Measurements from ENCODE around the gene PBX1. TPM values are rescaled to one million over a fixed set of nuclear protein-coding genes. Genes with fewer than 3 reads are reported as not detected.

PBX1 gene
- total and polyA plus RNA-seq, 2 of the 4 experiments (the other 2 are of a cell fraction) = 13.9 to 17.9 TPM

DNA sequence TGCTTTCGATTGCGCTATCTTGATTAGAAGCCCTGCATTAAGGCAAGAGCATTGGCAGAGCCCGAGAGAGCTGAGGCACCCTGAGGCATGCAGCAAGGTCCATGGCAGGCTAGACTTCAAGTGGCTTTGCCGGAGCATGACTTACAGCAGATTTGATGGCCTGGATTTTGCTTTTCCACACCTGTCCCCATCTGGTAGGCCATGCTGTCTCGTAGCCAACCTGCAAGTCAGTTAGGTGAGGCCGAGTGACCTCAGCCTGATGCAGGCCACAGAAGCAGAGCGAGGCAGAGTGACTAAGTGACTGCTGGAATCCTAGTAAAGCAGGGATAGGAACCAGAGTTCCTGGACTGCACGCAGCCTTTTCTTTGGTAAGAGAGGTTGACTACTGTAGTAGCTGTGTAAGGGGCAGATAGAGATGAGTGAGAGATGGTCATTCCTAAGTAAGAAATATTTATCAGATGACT lies 148.9 kb downstream of the PBX1 start:
- TF ChIP-seq RAD21 (IDR thresholded peaks at IDR 0.05; ENCODE audit: low read length) (no peak), BHLHE40 (IDR thresholded peaks at IDR 0.05; ENCODE audit: low read depth, low read length) (no peak), CHD1 (IDR thresholded peaks at IDR 0.05; ENCODE audit: low read depth, low read length) (no peak)
- 86% methylated on average over 1 of the region's 8 CpGs; no CpG with 5 or more reads in 1 of the 2 experiments for WGBS, 2 experiments (ENCODE audit: extremely low coverage in 2 of 2, insufficient read length in 1 of 2)
- Histone ChIP-seq H4K5ac (ENCODE audit: low read depth, low read length) (no peak overlapping the region), H3K18ac (ENCODE audit: low read depth, low read length) (peak overlapping the region; percentile 34; the same call in 1 of the 2 replicates), H3K36me3 (ENCODE audit: control insufficient read depth, insufficient read depth, low read length) (no peaks in the 10 kb centered on the region), H2BK120ac (ENCODE audit: low read depth, low read length) (peak overlapping the region; percentile 33), H3K14ac (replicated peaks; ENCODE audit: low read depth, low read length) (peak overlapping the region; percentile 22; the same call in 1 of the 2 replicates), H4K8ac (ENCODE audit: low read depth in 2 of 2, low read length in 2 of 2) (peak overlapping the region; percentile 7 to 57; a peak in 2 of 4 replicates), H3K56ac (ENCODE audit: extremely low read depth, insufficient read depth, low read length) (no peak overlapping the region), H3K23ac (ENCODE audit: low read depth, low read length) (peak overlapping the region; percentile 39; the same call in 1 of the 2 replicates), H2AK9ac (replicated peaks; ENCODE audit: low read depth, low read length, poor library complexity) (peak overlapping the region; percentile 11), H3K4me3 (ENCODE audit: insufficient read depth, low read depth, low read length) (no peak overlapping the region), H3K9me1 (ENCODE audit: insufficient read depth, low read length) (peaks cover 20% of the 10 kb centered on the region), H4K20me1 (ENCODE audit: insufficient read depth, low read length) (0 out of 2 replicates have a peak, but pooled peaks cover 5% of the 10 kb centered on the region), H2BK20ac (ENCODE audit: low read depth, low read length) (peak overlapping the region; percentile 60), H2AK5ac (ENCODE audit: low read depth, low read length) (peak overlapping the region; percentile 24; the same call in 1 of the 2 replicates), H2AFZ (replicated peaks; ENCODE audit: low read length, poor library complexity) (peak overlapping the region; percentile 14), H3K4me1 (ENCODE audit: control insufficient read depth, insufficient read depth, low read length) (peaks cover 26% of the 10 kb centered on the region), H3K9me3 (ENCODE audit: control insufficient read depth, insufficient read depth, low read length) (no peaks in the 10 kb centered on the region), H3K27ac (ENCODE audit: insufficient read depth, low read length) (peak overlapping the region; percentile 9), H2BK5ac (ENCODE audit: low read depth, low read length, poor library complexity, severe bottlenecking) (peak overlapping the region; percentile 54), H3K27me3 (ENCODE audit: control insufficient read depth, insufficient read depth, low read length) (no peaks in the 10 kb centered on the region), H3K79me1 (ENCODE audit: low read depth in 1 of 2, low read length in 2 of 2) (peaks cover 16 to 18% of the 10 kb centered on the region in 2 experiments; a peak in 3 of 4 replicates), H3K4ac (ENCODE audit: low read depth, low read length) (peak overlapping the region; percentile 56), H2BK15ac (ENCODE audit: low read depth, low read length) (peak overlapping the region; percentile 73; the same call in 2 of the 3 replicates), H3K4me2 (ENCODE audit: low read depth, low read length) (0 out of 2 replicates have a peak overlapping the region, but pooled peaks have one; percentile 0), H4K91ac (ENCODE audit: insufficient read depth, low read depth, low read length) (peak overlapping the region; percentile 70), H3K9ac (ENCODE audit: low read depth, low read length) (0 out of 2 replicates have a peak overlapping the region, but pooled peaks have one; percentile 7)
- DNase-seq (peak; percentile 88), ATAC-seq (ENCODE audit: low read depth) (peak; percentile 81)
- ChIA-PET POLR2A (ENCODE audit: unreplicated experiment) (no interaction called here), CTCF (interaction anchor here (0.9 kb wide), 1 partner anchor 9 kb away, joined by 4 read pairs; no protein-coding TSS in a partner anchor)
- dilution Hi-C loops (cut with HindIII; ENCODE audit: low sequenced_read_pairs, unreplicated experiment) = no loop called here
- in situ Hi-C loops (cut with MboI; ENCODE audit: low sequenced_read_pairs) = no loop called here
- intact Hi-C loops (cut with micrococcal nuclease) = loop anchor here (5.0 kb wide), 1 partner anchor 64 kb away; no protein-coding TSS in a partner anchor
- BruUV-seq (replicated peaks) = no TSS peak
